ENCODE results near the gene SLC25A20.
"Not testable (repeated sequence)": the region's sequence is repeated elsewhere in the genome, so short reads cannot be mapped to it uniquely, and the experiment has no call there.

The SLC25A20 gene, protein sequence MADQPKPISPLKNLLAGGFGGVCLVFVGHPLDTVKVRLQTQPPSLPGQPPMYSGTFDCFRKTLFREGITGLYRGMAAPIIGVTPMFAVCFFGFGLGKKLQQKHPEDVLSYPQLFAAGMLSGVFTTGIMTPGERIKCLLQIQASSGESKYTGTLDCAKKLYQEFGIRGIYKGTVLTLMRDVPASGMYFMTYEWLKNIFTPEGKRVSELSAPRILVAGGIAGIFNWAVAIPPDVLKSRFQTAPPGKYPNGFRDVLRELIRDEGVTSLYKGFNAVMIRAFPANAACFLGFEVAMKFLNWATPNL

DNA sequence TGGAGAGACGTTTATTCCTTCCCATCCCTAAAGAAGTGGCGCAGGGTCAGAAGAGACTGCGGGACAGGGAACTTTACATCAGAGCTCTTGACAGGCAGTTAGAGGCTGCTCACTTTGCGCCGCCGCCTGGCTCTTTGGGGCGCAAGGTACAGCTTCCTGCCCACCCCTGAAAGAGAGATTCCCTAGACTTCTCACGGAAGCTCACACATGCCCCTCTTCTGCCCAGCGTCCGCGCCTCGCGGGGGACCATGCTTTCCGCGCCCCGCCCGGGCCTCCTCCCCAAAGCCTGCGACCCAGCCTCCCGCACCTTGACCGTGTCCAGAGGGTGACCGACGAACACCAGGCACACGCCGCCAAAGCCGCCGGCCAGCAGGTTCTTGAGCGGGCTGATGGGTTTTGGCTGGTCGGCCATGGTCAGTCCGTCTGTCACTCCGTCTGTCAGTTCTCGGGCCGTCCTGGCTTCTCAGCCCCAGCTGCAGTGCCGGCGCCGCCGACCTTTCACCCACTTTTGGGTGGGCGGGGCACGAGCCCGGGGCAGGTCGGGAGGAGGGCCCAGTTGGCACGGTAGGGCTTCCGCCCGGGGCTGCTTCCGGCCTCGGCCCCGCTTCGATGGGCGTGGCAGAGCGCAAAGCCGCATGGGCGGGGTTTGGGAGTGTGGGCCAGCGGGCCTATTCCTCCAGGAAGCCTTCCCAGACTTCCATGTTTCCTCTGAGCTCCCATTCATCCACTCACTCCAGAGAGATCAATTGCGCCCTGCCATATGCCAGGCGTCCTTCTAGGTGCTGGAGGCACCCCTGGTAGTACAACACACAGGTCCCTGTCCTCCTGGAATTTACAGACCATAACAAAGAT lies at the start of gene SLC25A20:
TSS of gene SLC25A20 (minus strand) at position 500 of the 852 bp plus-strand sequence. CDS start at position 412, 88 bp downstream.
- DNase-seq = peak; percentile 89

DNA sequence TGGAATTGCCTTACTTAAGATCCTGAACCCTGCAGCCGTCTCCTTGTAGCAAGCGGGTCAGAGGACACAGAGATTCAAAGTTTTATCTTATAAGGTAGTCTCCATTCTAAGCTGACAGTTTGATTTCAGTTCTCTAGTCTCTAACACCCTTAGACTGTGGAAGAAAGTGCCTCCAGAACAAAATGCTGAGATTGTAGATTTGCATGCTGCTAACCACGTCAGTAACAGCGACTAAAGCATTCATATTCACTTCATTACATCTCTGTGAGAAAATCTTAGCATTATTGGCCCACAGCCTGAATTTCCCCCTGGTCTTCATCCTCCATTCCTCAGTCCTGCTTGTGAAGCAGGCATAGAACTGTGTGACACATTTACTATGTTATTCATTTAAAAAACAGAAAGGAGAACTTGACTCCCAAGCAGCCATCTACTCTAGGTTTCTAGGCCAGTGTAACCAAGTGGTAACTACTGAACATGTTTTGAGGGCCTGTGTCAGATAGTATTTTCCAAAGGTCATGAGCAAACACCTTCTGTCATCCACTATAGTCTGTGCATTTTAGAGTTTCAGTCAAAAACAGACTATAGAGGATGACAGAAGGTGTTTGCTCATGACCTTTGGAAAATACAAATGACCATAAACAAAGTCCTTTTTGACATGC lies 47.3 kb upstream of the SLC25A20 start:
- no peak for DNase-seq

DNA sequence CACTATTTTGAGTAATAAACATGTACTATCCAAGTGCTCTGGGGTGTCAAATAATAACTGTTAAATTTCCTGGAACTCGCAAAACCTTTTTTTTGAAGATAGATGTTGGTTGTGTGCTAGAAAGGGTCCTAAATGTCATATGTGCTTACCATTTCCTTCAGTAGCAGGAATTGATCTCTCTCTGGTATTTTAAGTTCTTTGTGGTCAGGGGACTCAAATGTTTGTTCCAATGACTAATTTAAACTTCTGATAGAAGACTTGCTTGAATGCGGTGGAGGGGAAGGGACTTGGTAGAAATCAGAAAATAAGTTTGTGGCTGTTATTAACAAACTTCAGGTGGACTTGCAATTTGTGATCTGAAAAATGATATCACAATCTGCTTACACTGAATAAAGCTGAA lies 46.8 kb upstream of the SLC25A20 start:
- DNase-seq = no peak

DNA sequence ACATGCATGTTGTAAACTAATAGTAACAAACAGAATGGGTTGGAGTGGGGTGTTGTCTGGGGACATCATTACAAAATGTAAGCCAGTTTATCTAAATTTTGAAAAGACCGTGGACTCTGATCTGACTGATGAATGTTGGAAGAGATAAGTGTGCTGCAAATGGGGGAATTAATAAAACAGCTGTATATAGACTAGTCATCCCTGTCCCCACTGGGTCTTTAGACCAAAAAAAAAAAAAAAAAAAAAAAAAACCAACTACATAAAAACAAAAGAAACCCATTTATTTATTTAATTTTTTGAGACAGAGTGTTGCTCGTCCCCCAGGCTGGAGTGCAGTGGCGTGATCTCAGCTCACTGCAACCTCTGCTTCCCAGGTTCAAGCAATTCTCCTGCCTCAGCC lies 40.0 kb upstream of the SLC25A20 start:
- DNase-seq = no peak

DNA sequence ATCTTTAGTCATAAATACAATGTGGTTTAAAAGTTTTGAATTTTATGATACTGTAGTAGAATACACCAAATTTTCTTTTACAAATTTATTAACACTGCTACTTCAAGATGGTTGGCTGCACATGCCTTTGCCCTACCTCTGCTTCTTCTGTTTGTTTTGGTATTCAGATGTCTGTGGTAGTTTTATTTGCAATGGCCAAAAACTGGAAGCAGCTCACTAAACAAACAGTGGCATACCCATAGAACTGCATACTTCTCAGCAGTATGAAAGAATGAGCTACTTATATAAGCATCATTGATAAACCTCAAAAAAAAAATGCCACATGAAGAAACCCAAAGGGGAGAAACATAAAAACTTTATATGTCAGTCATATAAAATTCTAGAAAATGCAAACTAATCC lies 39.5 kb upstream of the SLC25A20 start:
- no peak for DNase-seq

DNA sequence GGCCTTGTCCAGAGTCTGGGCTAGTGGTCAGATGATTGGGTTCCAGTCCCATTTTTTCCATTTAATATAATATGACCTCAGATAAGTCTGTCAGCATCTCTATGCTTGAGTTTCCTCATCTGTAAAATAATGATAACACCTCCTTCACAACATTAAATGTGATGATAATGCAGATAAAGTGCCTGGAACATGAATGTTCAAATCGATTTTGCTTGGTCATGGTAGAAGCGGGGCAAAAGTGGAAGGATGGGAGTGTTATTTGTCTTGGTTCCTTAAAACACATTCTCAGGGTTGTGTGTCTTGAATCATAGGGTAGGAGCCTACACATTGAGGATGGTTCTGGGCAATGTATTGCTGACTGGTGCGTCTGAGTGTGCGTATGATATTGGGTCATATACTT lies 36.8 kb upstream of the SLC25A20 start:
- no peak for DNase-seq

DNA sequence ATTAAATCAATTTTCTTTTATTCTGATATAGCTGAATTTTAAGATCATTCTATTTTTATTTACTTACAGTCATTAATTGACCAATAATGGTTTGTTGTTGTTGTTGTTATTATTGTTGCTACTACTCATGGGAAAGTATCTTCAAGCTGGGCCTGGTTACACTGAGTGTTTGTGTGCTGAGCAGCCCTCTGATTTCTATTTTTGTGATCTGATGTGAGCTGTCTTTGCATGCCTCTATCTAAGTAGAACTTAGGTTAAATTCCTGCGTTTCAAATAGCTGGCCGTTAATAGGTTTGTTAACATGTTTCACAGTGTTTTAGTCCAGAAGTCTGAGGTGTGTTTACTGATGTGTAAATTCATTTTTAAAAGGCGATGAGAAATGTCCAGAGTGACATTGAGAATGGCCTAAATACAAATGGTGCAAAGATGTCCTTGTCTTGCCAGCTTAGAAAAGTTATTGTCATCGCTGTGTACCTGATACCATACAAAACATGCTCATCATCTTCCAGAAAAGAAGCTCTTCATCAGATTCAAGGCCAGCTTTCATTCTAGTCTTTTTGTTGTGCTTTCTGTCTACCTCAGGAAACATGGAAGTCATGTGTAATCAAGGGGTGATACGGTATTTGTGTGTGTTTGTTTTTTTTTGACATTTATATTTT lies 35.8 kb upstream of the SLC25A20 start:
- DNase-seq = no peak

DNA sequence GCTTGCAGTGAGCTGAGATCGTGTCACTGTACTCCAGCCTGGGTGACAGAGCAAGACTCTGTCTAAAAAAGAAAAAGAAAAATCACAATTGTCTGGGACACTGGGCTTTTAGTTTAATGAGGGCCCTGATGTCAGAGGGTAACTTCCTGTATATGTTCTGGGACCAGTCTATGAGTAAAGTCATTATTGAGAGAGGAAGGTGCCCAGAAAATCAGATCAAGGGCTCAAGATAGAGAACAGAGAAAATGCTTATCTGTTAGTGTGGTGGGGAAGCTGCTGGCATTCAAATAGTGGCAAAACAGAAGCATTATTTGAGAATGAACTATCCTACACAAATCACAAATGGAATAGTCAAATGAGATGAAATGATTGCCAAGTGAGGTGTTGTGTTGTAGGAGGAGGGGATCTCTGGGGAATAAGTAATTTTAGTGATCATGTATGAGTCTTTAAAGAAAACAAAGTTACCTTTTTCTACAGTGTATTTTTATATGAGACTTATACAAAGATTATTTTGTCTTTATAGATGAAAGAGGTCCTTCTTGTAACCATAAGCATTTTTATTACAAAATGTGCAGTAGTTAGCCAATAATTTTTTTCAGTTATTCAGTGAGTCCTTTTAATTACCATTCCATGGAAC lies 33.4 kb upstream of the SLC25A20 start:
- DNase-seq = no peak

DNA sequence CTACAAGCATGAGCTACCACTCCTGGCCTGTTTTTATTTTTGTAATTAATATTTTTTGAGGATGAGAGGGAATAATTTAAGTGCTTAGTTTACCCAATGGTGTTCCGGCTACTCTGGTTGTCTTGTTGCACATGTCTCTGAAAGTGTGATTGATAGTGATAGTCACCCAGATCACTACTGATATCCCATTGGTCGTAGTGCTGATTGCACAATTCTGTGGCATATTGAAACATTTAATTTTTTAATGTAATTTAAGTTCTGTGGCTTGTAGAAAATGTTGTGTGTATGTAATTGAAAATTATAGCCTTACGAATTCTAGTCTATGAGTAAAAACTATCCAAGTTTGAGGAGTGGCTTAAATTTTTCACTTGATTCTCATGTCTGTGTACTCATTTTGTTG lies 31.9 kb upstream of the SLC25A20 start:
- no peak for DNase-seq

DNA sequence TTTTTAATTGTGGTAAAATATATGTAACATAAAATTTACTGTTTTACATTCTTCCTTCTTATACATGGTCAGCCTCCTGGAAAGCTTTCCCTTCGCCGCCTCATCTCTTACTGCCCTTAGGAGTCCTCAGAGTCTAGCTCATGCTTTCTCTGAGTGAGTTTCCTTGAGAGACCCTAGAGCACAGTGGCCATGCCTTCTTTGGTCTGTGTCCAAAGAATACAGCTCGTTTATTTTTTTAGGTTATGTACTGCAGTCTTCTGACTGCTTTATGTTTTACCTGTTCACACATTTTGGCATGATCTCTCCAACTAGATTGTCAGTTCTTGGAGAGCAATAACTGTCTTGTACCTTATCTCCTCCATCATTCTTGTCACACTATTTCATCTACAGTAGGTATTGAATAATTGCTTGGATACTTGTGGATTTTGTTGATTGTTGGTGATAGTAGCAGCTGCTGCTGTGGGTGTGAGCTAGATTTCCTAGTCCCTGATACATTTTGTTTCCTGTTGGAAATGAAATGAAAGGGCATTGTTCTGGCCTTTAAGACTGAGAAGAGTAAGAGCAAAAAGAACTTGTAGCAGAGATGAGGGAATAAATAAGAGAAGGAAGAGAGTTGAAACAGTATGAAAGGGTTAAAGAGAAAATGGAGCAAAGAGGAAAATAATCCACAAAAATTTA lies 30.8 kb upstream of the SLC25A20 start:
- no peak for DNase-seq

DNA sequence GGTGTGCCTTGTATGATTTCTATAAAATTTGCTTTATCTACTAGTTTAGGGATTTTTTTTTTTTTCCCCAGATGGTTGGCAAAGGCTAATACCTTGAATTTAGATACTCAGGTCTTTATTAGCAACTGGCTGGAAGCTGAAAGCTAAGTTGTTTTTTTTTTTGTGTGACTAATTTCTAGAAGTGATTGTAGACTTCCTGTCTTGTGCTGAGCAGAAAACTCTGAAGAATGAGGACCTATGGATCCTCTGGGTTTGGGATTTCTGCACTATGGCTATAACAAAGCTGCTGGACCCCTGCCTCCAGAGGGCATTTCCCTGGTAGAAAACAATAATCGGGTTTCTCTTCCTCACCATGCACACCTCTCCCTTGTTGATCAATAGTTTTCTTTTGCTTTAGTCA lies 30.0 kb upstream of the SLC25A20 start:
- no peak for DNase-seq

DNA sequence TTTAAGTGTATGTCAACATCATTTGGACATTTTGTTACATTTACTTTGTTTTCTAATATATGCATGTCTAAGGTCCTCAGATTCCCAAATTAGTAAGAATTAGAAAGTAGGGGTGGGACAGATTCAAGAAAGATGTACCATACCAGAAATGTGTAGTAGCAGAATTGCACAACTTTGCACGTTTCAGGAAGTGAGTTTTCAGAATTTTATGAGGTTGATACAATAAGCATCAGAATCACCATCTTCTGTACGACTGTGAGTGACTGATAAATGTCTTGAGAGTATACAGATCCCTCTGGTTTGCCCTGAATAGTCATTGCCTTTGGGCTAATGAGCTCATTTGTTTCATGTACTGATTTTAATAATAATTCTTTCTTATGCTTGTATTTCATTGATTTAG lies 29.2 kb upstream of the SLC25A20 start:
- no peak for DNase-seq

DNA sequence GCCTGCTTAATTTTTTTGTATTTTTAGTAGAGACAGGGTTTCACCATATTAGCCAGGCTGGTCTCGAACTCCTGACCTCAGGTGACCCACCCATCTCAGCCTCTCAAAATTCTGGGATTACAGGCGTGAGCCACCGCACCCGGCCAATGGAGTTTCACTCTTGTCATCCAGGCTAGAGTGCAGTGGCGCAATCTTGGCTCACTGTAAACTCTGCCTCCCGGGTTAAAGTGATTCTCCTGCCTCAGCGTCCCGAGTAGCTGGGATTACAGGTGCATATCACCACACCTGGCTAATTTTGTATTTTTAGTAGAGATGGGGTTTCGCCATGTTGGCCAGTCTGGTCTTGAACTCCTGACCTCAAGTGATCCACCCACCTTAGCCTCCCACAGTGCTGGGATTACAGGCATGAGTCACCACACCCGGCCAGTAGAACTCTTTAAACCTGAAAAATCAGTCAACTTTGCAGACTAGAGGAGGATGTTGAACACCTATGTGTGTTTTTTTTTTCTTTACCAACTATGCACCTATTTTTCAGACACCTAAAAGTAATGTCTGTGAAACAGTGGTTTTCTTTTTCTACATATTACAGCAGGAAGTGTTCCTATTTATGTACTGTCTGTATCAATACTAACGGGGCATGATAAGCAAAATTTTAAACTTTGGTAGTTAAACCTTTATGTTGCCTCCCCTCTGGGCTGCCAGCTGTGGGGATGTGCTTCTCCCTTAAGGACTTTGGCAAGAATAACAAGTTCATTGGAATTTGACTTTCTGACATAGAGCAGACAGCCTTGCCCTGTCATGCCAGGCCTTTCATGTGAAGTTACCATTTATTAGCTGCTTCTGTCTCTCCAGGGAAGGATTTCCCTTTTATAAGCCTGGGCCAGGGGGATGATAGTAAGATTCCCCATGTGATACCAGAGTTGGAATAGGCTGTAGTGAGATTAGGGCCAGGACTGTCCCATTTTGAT lies 28.0 kb upstream of the SLC25A20 start:
- no peak for DNase-seq

DNA sequence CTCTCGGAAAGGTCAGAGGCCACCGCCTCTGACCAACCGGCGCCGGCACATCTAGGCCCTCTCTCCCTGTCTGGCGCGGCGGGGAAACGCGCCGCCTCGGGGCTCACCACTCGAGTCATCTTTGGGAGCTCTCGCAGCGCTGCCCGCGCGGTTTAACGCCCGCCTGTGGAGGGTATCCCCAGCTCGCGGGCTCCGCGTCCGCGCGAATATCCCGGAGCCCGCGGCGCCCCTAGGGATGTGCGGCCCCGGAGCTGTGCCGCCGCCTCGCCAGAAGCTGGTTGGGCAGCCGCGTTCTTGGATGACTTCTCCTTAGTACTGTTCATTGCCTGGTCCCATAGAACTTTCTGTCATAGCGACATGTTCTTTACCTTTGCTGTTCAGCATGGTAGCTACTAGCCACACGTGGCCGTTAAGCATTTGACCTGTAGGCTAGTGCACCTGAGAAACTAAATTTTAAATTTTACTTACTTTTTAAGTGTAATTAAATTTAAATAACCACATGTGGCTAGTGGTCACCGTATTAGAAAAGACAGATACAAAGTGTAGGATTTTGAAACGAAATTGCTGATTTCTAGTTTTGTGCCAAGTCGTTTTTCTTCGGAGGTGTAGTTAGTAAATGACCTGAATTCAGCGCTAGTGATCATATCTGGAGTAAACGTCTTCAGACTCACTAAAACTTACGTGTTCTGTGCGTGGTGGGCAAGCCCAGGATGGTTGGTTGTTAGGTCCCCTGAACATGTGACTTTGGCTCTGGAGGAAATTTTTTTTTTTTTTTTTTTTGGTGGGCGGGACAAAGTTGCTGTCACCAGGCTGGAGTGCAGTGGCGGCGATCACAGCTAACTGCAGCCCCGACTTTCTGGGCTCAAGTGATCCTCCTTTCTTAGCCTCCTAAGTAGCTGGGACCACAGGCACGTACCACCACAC lies 20.8 kb upstream of the SLC25A20 start:
- peak; percentile 71 for DNase-seq

DNA sequence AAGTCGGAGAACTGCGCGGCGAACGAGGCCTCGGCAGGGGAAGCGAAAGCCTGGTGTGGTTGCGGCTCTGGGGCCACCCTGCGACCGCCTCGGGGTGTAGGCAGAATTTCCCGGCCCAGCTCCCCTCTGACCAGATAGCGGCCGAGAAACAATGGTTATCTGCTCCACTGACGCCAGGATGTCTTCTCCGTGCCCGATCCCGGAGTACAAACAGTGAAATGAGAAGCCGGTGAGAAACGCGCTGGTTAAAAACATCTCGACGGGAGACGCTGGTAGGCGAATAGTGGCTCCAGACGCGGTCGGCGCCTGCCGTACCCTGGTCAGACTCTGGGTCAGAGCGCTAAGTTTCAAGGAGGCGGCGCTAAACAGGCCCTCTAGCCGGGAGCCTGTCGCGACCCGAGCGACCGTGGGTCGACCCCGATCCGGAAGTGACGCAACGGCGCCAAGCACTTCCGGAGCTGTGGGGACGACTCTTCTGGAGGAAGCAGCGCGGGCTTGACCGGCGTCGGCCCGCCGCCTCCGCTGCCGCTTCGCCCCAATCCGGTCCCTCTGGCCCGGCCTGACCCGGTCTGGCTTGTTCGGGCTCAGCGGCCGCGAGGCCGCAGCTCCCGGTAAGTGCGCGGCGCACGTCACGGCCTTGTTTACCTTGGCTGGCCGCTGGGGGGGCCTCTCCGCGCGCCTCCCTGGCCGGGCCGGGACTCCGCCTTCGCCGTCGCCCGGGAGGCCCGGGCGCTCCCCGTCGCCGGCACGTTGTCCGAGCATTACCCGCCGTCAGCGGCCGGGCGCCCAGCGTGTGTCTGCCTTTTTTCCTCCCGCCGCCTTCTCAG lies 19.9 kb upstream of the SLC25A20 start, which contains the start of gene ARIH2:
TSS of gene ARIH2 (plus strand) at position 455 of the 827 bp plus-strand sequence. CDS start 8,717 bp downstream, outside the sequence.
- peak; percentile 91 for DNase-seq

DNA sequence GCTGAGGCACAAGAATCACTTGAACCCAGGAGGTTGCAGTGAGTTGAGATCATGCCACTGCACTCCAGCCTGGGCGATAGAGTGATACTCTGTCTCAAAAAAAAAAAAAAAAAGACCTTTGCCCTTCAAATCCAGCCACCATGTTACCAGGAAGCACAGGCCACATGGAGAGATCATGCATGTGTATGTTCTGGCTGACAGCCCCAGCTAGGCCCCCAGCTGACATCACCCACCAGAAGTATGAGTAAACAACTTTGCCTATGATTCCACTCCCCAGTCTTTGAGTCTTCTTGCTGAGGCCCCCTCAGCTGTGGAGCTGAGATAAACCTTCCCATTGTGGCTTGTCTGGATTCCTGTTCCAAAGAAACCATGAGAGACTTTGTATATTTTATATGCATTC lies 16.6 kb upstream of the SLC25A20 start:
- no peak for DNase-seq

DNA sequence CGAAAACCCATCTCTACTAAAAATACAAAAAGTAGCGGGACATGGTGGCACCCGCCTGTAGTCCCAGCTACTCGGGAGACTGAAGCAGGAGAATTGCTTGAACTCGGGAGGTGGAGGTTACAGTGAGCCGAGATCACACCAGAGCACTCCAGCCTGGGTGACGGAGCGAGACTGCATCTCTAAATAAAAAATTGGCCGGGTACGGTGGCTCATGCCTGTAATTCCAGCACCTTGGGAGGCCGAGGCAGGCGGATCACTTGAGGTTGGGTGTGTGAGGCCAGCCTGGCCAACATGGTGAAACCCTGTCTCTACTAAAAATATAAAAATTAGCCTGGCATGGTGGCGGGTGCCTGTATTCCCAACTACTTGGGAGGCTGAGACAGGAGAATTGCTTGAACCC lies 8.3 kb upstream of the SLC25A20 start:
- not testable (repeated sequence) for DNase-seq

DNA sequence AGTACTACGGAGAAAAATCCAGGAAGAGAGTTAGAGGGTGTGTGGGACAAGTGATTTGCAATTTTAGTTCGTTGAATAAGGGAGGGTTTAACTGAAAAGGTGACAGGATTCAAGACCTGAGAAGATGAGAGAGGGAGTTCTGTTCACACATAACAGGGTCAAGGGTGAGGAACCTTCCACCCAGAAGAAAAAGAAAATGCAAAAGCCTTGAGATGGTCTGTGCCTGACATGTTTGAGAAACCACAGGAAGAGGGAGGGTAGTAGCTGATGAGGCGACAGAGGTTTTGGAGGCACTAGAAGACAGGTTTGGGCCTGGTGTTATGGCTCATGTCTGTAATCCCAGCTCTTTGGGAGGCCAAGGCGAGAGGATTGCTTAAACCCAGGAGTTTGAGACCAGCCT lies 591 bp upstream of the SLC25A20 start:
- peak; percentile 65 for DNase-seq
